HEK293 (cell line): Measurements from ENCODE around the gene PBXIP1.
A peak's percentile ranks its signal among the peaks of the same experiment; 100 is the strongest.

Experiments used
- CTCF ChIA-PET: fragments of 350-600 bp; formaldehyde crosslinking; extraction: SDS; loops from one replicate; lab custom pipeline; 2021; ENCODE audit warnings: antibody characterized with exemption; lab: Yijun Ruan, JAX
- POLR2A ChIA-PET: fragments of 300-600 bp; formaldehyde crosslinking; extraction: SDS; loops from one replicate; lab custom pipeline; 2020; ENCODE audit warnings: antibody characterized with exemption, inconsistent platforms; lab: Yijun Ruan, JAX
- H3K27ac ChIP-seq: fragments of 200-500 bp; sonication (Bioruptor generic); 2 replicates; pipeline ENCODE4 v1.5.1; 2014; ENCODE audit warnings: low read depth, low read length, control low read depth, inconsistent platforms; ENCODE audit errors: extremely low read depth
- H3K36me3 ChIP-seq, 2 experiments: fragments of 200-500 bp in 1 of 2; sonication (Bioruptor generic) in 1 of 2; 1 replicate in 1 of 2; 2 replicates in 1 of 2; pipeline ENCODE4 v1.5.1; 2014 to 2017; ENCODE audit warnings: inconsistent platforms in 2 of 2, low read length in 2 of 2; ENCODE audit not compliant: control insufficient read depth in 2 of 2, insufficient read depth in 1 of 2
- H3K4me1 ChIP-seq: fragments of 200-500 bp; sonication (Bioruptor generic); 2 replicates; pipeline ENCODE4 v1.5.1; 2014; ENCODE audit warnings: mild to moderate bottlenecking, low read length, inconsistent platforms; ENCODE audit not compliant: control insufficient read depth, insufficient read depth
- H3K4me3 ChIP-seq: 2 replicates; pipeline ENCODE4 v1.5.1; 2011; ENCODE audit warnings: low read depth, mild to moderate bottlenecking, control low read depth, low read length, moderate library complexity
- H3K9me3 ChIP-seq: fragments of 200-500 bp; sonication (Bioruptor generic); 2 replicates; pipeline ENCODE4 v1.5.1; 2014; ENCODE audit warnings: low read depth, low read length, inconsistent platforms; ENCODE audit not compliant: control insufficient read depth, insufficient read depth
- KLF1 ChIP-seq: fragments of 450-650 bp; formaldehyde crosslinking; IDR thresholded peaks from 2 replicates; pipeline ENCODE4 v1.5.1; 2016; ENCODE audit warnings: missing biosample characterization, missing genetic modification characterization
- RBAK ChIP-seq: fragments of 450-650 bp; formaldehyde crosslinking; IDR thresholded peaks from 2 replicates; pipeline ENCODE4 v1.5.1; 2016; ENCODE audit warnings: missing biosample characterization, missing genetic modification characterization
- REPIN1 ChIP-seq: fragments of 450-650 bp; formaldehyde crosslinking; IDR thresholded peaks from 2 replicates; pipeline ENCODE4 v1.5.1; 2017; ENCODE audit warnings: missing biosample characterization, missing genetic modification characterization, low read depth
- YY1 ChIP-seq: fragments of 450-650 bp; formaldehyde crosslinking; IDR thresholded peaks from 2 replicates; pipeline ENCODE4 v1.5.1; 2018; ENCODE audit warnings: missing biosample characterization, missing genetic modification characterization
- YY2 ChIP-seq: fragments of 450-650 bp; formaldehyde crosslinking; IDR thresholded peaks from 2 replicates; pipeline ENCODE4 v1.5.1; 2016; ENCODE audit warnings: missing biosample characterization, missing genetic modification characterization
- ZFP3 ChIP-seq: fragments of 450-650 bp; formaldehyde crosslinking; IDR thresholded peaks from 2 replicates; pipeline ENCODE4 v1.5.1; 2016; ENCODE audit warnings: low read depth, missing biosample characterization, missing genetic modification characterization
- ZIC2 ChIP-seq: fragments of 450-650 bp; formaldehyde crosslinking; IDR thresholded peaks from 2 replicates; pipeline ENCODE4 v1.5.1; 2016; ENCODE audit warnings: missing biosample characterization, missing genetic modification characterization
- ZNF146 ChIP-seq: fragments of 450-650 bp; formaldehyde crosslinking; IDR thresholded peaks from 2 replicates; pipeline ENCODE4 v1.5.1; 2016; ENCODE audit warnings: missing biosample characterization, missing genetic modification characterization
- ZNF157 ChIP-seq: fragments of 450-650 bp; formaldehyde crosslinking; IDR thresholded peaks from 2 replicates; pipeline ENCODE4 v1.5.1; 2016; ENCODE audit warnings: missing biosample characterization, missing genetic modification characterization
- ZNF16 ChIP-seq: fragments of 450-650 bp; formaldehyde crosslinking; IDR thresholded peaks from 2 replicates; pipeline ENCODE4 v1.5.1; 2016; ENCODE audit warnings: low read depth, missing biosample characterization, missing genetic modification characterization
- ZNF174 ChIP-seq: fragments of 450-650 bp; formaldehyde crosslinking; IDR thresholded peaks from 2 replicates; pipeline ENCODE4 v1.5.0; 2017; ENCODE audit warnings: missing biosample characterization, mild to moderate bottlenecking, missing genetic modification characterization
- ZNF19 ChIP-seq: fragments of 450-650 bp; formaldehyde crosslinking; IDR thresholded peaks from 2 replicates; pipeline ENCODE4; 2016; ENCODE audit warnings: missing biosample characterization, missing genetic modification characterization, low read depth
- ZNF211 ChIP-seq: fragments of 450-650 bp; formaldehyde crosslinking; IDR thresholded peaks from 2 replicates; pipeline ENCODE4 v1.5.1; 2016; ENCODE audit warnings: low read depth, missing biosample characterization, missing genetic modification characterization
- ZNF221 ChIP-seq: fragments of 450-650 bp; formaldehyde crosslinking; IDR thresholded peaks from 2 replicates; pipeline ENCODE4 v1.5.1; 2017; ENCODE audit warnings: missing biosample characterization, missing genetic modification characterization, borderline replicate concordance
- ZNF292 ChIP-seq: fragments of 450-650 bp; formaldehyde crosslinking; IDR thresholded peaks from 2 replicates; pipeline ENCODE4 v1.5.1; 2016; ENCODE audit warnings: low read depth, missing biosample characterization, missing genetic modification characterization, borderline replicate concordance
- ZNF335 ChIP-seq: fragments of 450-650 bp; formaldehyde crosslinking; conservative IDR thresholded peaks from 2 replicates; pipeline ENCODE4 v1.5.1; 2016; ENCODE audit warnings: missing biosample characterization, missing genetic modification characterization
- ZNF423 ChIP-seq: fragments of 450-650 bp; formaldehyde crosslinking; IDR thresholded peaks from 2 replicates; pipeline ENCODE4 v1.5.1; 2016; ENCODE audit warnings: missing biosample characterization, missing genetic modification characterization
- ZNF48 ChIP-seq: fragments of 450-650 bp; formaldehyde crosslinking; IDR thresholded peaks from 2 replicates; pipeline ENCODE4 v1.5.1; 2016; ENCODE audit warnings: missing biosample characterization, missing genetic modification characterization
- ZNF501 ChIP-seq: fragments of 450-650 bp; formaldehyde crosslinking; IDR thresholded peaks from 2 replicates; pipeline ENCODE4 v1.5.1; 2016; ENCODE audit warnings: missing biosample characterization, missing genetic modification characterization
- ZNF596 ChIP-seq: fragments of 450-650 bp; IDR thresholded peaks from 2 replicates; pipeline ENCODE4 v1.5.0; 2018; ENCODE audit warnings: missing biosample characterization, mild to moderate bottlenecking, missing genetic modification characterization, moderate library complexity
- ZNF701 ChIP-seq: fragments of 450-650 bp; formaldehyde crosslinking; IDR thresholded peaks from 2 replicates; pipeline ENCODE4 v1.5.1; 2016; ENCODE audit warnings: missing biosample characterization, missing genetic modification characterization
- ZNF791 ChIP-seq: fragments of 450-650 bp; formaldehyde crosslinking; IDR thresholded peaks from 2 replicates; pipeline ENCODE4 v1.5.1; 2016; ENCODE audit warnings: missing biosample characterization, missing genetic modification characterization
- ZNF843 ChIP-seq: fragments of 450-650 bp; formaldehyde crosslinking; IDR thresholded peaks from 2 replicates; pipeline ENCODE4 v1.5.1; 2016; ENCODE audit warnings: missing biosample characterization, missing genetic modification characterization
- ZSCAN16 ChIP-seq: fragments of 450-650 bp; formaldehyde crosslinking; IDR thresholded peaks from 2 replicates; pipeline ENCODE4 v1.5.1; 2016; ENCODE audit warnings: missing biosample characterization, missing genetic modification characterization
- TF ChIP-seq, protein P1 (sequence below): fragments of 450-650 bp; IDR thresholded peaks from 2 replicates; pipeline ENCODE4 v1.5.1; 2018; ENCODE audit warnings: missing biosample characterization, missing genetic modification characterization
- TF ChIP-seq, protein P2 (sequence below): fragments of 450-650 bp; formaldehyde crosslinking; IDR thresholded peaks from 2 replicates; pipeline ENCODE4 v1.5.1; 2016; ENCODE audit warnings: missing biosample characterization, missing genetic modification characterization
- TF ChIP-seq, protein P3 (sequence below): fragments of 450-650 bp; formaldehyde crosslinking; IDR thresholded peaks from 2 replicates; pipeline ENCODE4 v1.5.1; 2017; ENCODE audit warnings: missing biosample characterization, missing genetic modification characterization
- TF ChIP-seq, protein P4 (sequence below): fragments of 450-650 bp; formaldehyde crosslinking; IDR thresholded peaks from 2 replicates; pipeline ENCODE4 v1.5.1; 2016; ENCODE audit warnings: missing biosample characterization, missing genetic modification characterization, borderline replicate concordance

The PBXIP1 gene

DNA sequence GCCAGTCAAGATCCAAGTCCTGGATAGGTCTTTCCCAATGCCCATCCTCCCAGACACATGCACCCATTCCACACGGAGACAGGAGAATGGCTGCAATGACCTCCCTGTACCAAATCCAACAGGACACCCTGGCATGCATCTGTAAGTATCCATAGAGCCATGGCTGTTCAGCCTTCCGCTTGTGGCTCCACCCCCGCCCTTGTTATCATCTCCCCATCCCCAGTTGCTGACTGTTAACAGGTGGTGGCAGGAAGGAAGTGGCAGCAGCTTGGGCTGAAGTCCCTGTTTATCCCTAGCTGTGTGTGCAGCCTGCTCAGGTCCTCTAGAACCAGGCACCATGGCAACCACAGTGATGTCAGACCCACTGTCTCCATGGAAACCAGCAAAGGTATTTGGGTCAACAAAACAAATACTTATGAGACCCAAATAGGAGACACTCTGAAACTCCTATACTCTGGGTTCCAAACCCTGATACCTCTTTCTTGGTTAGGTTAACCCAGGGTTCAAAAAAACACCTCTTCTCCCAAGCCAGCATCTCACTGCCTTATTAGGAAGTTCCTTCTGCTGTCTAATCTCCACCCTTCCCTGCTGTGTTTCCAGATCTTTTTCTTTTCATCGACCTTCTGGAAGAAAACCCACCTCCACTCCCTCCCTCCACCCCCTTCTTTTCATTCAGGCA lies 721 bp downstream of the PBXIP1 start (continued):
- TF ChIP-seq, protein P1, sequence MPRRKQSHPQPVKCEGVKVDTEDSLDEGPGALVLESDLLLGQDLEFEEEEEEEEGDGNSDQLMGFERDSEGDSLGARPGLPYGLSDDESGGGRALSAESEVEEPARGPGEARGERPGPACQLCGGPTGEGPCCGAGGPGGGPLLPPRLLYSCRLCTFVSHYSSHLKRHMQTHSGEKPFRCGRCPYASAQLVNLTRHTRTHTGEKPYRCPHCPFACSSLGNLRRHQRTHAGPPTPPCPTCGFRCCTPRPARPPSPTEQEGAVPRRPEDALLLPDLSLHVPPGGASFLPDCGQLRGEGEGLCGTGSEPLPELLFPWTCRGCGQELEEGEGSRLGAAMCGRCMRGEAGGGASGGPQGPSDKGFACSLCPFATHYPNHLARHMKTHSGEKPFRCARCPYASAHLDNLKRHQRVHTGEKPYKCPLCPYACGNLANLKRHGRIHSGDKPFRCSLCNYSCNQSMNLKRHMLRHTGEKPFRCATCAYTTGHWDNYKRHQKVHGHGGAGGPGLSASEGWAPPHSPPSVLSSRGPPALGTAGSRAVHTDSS (tag by site-specific recombination), result no peak
- TF ChIP-seq ZNF221 (tag by site-specific recombination), result no peak
- no peak for TF ChIP-seq REPIN1 (tag by site-specific recombination)
- TF ChIP-seq ZSCAN16 (tag by site-specific recombination), result no peak
- TF ChIP-seq ZNF701 (tag by site-specific recombination), result no peak
- no peak for TF ChIP-seq KLF1 (tag by site-specific recombination)
- TF ChIP-seq ZNF146, result no peak
- no peak for TF ChIP-seq RBAK
- TF ChIP-seq YY1, result no peak
- no peak for TF ChIP-seq ZNF174
- TF ChIP-seq ZNF292, result no peak
- no peak for TF ChIP-seq ZNF19 (tag by site-specific recombination)
- peak; percentile 54; the same call in 1 of the 2 replicates for TF ChIP-seq YY2
- TF ChIP-seq ZNF211 (tag by site-specific recombination), result no peak
- TF ChIP-seq, protein P2, sequence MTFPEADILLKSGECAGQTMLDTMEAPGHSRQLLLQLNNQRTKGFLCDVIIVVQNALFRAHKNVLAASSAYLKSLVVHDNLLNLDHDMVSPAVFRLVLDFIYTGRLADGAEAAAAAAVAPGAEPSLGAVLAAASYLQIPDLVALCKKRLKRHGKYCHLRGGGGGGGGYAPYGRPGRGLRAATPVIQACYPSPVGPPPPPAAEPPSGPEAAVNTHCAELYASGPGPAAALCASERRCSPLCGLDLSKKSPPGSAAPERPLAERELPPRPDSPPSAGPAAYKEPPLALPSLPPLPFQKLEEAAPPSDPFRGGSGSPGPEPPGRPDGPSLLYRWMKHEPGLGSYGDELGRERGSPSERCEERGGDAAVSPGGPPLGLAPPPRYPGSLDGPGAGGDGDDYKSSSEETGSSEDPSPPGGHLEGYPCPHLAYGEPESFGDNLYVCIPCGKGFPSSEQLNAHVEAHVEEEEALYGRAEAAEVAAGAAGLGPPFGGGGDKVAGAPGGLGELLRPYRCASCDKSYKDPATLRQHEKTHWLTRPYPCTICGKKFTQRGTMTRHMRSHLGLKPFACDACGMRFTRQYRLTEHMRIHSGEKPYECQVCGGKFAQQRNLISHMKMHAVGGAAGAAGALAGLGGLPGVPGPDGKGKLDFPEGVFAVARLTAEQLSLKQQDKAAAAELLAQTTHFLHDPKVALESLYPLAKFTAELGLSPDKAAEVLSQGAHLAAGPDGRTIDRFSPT (tag by site-specific recombination), result no peak
- no peak for TF ChIP-seq ZFP3 (tag by site-specific recombination)
- no peak for TF ChIP-seq ZNF48
- TF ChIP-seq, protein P3, sequence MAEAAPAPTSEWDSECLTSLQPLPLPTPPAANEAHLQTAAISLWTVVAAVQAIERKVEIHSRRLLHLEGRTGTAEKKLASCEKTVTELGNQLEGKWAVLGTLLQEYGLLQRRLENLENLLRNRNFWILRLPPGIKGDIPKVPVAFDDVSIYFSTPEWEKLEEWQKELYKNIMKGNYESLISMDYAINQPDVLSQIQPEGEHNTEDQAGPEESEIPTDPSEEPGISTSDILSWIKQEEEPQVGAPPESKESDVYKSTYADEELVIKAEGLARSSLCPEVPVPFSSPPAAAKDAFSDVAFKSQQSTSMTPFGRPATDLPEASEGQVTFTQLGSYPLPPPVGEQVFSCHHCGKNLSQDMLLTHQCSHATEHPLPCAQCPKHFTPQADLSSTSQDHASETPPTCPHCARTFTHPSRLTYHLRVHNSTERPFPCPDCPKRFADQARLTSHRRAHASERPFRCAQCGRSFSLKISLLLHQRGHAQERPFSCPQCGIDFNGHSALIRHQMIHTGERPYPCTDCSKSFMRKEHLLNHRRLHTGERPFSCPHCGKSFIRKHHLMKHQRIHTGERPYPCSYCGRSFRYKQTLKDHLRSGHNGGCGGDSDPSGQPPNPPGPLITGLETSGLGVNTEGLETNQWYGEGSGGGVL (tag by site-specific recombination), result 0 out of 2 replicates have a peak, but pooled peaks have one; percentile 51
- no peak for TF ChIP-seq ZNF596 (tag by site-specific recombination)

DNA sequence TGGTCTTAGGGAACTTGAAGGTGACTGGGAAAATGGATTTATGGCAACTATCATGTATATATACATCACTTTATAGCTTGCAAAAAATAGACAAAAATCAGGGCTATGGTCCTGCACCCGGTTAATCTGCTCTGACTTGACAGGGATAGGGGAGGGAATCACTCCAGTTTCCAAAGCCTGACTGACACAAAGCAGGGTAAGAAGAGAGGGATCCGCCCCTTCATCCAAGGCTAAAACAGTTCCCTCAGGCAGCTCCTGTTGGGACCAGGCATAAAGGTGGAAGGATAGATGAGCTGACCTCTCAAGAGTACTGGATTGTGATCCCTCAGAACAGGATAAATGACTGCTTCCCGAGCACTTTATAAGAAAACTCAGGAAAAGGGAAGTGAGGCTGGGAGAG lies 1.4 kb downstream of the PBXIP1 start:
- H3K36me3 ChIP-seq, result peaks cover 3 to 26% of the 10 kb centered on the region in 2 experiments; a peak in 2 of 3 replicates
- peaks cover 2% of the 10 kb centered on the region; the same call in 1 of the 2 replicates for H3K4me1 ChIP-seq
- CTCF ChIA-PET, result interaction anchor here (0.7 to 3.0 kb wide), 5 partner anchors 14 to 395 kb away, joined by 3 to 9 read pairs (median 4); no protein-coding TSS in a partner anchor
- no peak overlapping the region for H3K4me3 ChIP-seq
- H3K27ac ChIP-seq, result no peak overlapping the region
- no peaks in the 10 kb centered on the region for H3K9me3 ChIP-seq
- POLR2A ChIA-PET, result interaction anchor here (1.4 to 2.1 kb wide), 2 partner anchors 29 to 62 kb away, joined by 5 to 7 read pairs; partner anchors contain the start of gene FLAD1
- TF ChIP-seq, protein P4, sequence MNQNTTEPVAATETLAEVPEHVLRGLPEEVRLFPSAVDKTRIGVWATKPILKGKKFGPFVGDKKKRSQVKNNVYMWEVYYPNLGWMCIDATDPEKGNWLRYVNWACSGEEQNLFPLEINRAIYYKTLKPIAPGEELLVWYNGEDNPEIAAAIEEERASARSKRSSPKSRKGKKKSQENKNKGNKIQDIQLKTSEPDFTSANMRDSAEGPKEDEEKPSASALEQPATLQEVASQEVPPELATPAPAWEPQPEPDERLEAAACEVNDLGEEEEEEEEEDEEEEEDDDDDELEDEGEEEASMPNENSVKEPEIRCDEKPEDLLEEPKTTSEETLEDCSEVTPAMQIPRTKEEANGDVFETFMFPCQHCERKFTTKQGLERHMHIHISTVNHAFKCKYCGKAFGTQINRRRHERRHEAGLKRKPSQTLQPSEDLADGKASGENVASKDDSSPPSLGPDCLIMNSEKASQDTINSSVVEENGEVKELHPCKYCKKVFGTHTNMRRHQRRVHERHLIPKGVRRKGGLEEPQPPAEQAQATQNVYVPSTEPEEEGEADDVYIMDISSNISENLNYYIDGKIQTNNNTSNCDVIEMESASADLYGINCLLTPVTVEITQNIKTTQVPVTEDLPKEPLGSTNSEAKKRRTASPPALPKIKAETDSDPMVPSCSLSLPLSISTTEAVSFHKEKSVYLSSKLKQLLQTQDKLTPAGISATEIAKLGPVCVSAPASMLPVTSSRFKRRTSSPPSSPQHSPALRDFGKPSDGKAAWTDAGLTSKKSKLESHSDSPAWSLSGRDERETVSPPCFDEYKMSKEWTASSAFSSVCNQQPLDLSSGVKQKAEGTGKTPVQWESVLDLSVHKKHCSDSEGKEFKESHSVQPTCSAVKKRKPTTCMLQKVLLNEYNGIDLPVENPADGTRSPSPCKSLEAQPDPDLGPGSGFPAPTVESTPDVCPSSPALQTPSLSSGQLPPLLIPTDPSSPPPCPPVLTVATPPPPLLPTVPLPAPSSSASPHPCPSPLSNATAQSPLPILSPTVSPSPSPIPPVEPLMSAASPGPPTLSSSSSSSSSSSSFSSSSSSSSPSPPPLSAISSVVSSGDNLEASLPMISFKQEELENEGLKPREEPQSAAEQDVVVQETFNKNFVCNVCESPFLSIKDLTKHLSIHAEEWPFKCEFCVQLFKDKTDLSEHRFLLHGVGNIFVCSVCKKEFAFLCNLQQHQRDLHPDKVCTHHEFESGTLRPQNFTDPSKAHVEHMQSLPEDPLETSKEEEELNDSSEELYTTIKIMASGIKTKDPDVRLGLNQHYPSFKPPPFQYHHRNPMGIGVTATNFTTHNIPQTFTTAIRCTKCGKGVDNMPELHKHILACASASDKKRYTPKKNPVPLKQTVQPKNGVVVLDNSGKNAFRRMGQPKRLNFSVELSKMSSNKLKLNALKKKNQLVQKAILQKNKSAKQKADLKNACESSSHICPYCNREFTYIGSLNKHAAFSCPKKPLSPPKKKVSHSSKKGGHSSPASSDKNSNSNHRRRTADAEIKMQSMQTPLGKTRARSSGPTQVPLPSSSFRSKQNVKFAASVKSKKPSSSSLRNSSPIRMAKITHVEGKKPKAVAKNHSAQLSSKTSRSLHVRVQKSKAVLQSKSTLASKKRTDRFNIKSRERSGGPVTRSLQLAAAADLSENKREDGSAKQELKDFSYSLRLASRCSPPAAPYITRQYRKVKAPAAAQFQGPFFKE, result no peak
- TF ChIP-seq ZNF791, result no peak
- no peak for TF ChIP-seq ZNF843
- no peak for TF ChIP-seq ZNF157 (tag by site-specific recombination)
- no peak for TF ChIP-seq ZNF501
- no peak for TF ChIP-seq ZNF423 (tag by site-specific recombination)
- TF ChIP-seq ZIC2 (tag by site-specific recombination), result no peak
- TF ChIP-seq ZNF16 (tag by site-specific recombination), result no peak
- no peak for TF ChIP-seq ZNF335 (tag by site-specific recombination)
